Type B pancreatic cell (in vitro differentiated cells): ENCODE measurements around the gene MS4A13. TPM values are rescaled to one million over a fixed set of nuclear protein-coding genes. Genes with fewer than 3 reads are reported as not detected.
"Not testable (repeated sequence)": the region's sequence is repeated elsewhere in the genome, so short reads cannot be mapped to it uniquely, and the experiment has no call there.

ENCODE experiments used
- DNase-seq: peaks from one replicate; pipeline ENCODE4 v3.0.0; 2021; ENCODE audit warnings: mixed read lengths; ENCODE audit not compliant: unreplicated experiment; ENCODE audit errors: extremely low spot score
- H3K27ac Mint-ChIP-seq: 2 replicates; pipeline ENCODE4 v1.8.0; 2021; ENCODE audit warnings: mild to moderate bottlenecking, mixed read lengths
- H3K27me3 Mint-ChIP-seq: 2 replicates; pipeline ENCODE4 v1.8.0; 2021; ENCODE audit warnings: mixed read lengths
- H3K36me3 Mint-ChIP-seq: 2 replicates; pipeline ENCODE4 v1.8.0; 2021; ENCODE audit warnings: mixed read lengths
- H3K4me1 Mint-ChIP-seq: one replicate; pipeline ENCODE4 v1.8.0; 2021; ENCODE audit warnings: mixed read lengths; ENCODE audit not compliant: unreplicated experiment
- H3K4me3 Mint-ChIP-seq: 2 replicates; pipeline ENCODE4 v1.8.0; 2021; ENCODE audit warnings: mild to moderate bottlenecking, mixed read lengths
- H3K9me3 Mint-ChIP-seq: 2 replicates; pipeline ENCODE4 v1.8.0; 2021; ENCODE audit warnings: mixed read lengths
- total RNA-seq: library from RNA; stranded (reverse); gene quantifications from 2 replicates; pipeline ENCODE4 v1.2.1, GENCODE V29; 2021; ENCODE audit warnings: low replicate concordance
- TF ChIP-seq, protein P1 (sequence below): fragments of 200-600 bp; sonication (generic); conservative IDR thresholded peaks from 2 replicates; pipeline ENCODE4 v1.5.0; 2021; ENCODE audit warnings: antibody characterized with exemption, mild to moderate bottlenecking

The MS4A13 gene
- total RNA-seq, 1 donor from 2014 or later: not detected

DNA sequence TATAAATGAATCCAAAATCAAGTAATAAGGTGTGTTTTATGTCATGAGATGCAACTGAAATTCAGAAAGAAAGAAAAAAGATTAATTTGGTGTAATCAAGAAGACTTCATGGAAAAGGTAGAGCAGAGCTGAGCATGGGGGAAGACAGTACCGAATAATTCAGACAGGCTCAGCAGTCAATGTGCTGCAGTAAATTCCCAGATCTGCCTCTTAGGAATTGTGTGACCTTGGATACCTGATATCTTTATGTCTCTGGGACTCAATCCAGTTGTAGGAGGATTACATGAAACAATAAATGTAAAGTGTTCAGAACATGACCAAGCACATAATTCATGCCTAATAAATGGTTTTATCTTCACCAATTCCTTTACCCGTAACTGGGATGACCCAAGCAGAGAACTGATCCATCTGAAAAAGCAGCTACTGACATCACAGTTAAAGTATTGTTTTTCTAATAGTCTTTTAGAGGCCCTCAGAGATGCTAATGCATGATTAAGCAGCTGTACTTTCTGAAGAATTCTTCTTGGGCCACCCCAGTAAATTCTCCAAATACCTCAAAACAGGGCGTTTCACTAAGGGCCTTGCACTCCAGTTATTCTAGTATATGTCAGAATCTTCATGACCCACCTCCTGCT, 14.8 kb upstream of the MS4A13 start:
- H3K27me3 Mint-ChIP-seq: no peaks in the 10 kb centered on the region
- H3K4me3 Mint-ChIP-seq: no peak overlapping the region
- no peaks in the 10 kb centered on the region for H3K36me3 Mint-ChIP-seq
- H3K9me3 Mint-ChIP-seq: no peaks in the 10 kb centered on the region
- DNase-seq: no peak
- no peak overlapping the region for H3K27ac Mint-ChIP-seq
- H3K4me1 Mint-ChIP-seq: no peaks in the 10 kb centered on the region
- TF ChIP-seq, protein P1, sequence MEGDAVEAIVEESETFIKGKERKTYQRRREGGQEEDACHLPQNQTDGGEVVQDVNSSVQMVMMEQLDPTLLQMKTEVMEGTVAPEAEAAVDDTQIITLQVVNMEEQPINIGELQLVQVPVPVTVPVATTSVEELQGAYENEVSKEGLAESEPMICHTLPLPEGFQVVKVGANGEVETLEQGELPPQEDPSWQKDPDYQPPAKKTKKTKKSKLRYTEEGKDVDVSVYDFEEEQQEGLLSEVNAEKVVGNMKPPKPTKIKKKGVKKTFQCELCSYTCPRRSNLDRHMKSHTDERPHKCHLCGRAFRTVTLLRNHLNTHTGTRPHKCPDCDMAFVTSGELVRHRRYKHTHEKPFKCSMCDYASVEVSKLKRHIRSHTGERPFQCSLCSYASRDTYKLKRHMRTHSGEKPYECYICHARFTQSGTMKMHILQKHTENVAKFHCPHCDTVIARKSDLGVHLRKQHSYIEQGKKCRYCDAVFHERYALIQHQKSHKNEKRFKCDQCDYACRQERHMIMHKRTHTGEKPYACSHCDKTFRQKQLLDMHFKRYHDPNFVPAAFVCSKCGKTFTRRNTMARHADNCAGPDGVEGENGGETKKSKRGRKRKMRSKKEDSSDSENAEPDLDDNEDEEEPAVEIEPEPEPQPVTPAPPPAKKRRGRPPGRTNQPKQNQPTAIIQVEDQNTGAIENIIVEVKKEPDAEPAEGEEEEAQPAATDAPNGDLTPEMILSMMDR: no peak

DNA sequence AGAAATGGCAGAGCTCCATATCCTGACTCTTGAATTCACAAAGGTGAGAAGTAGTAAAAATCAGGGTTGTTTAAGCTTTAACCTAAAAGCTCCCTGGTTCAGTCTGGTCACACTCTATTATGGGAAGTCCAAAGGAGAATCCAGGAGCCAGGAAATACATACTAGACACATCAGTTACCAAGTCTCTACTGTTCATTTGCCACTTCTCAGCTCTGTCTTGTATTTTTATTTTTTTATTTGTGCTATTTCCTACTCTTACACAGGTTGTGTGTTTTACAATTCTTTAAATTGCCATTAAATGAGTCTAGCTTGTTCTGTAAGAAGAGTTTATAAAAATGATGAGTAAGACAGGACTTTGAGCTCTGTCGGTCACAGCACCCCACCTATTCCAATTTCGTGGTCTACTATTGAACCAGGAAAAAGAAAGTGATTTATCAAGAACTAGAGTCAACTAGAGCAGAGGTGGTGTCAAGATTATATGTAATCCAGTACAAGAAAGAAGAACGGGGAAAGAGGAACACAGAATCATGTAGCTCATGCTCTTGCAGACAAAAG, 12.9 kb upstream of the MS4A13 start:
- H3K9me3 Mint-ChIP-seq: no peaks in the 10 kb centered on the region
- DNase-seq: no peak
- no peaks in the 10 kb centered on the region for H3K27me3 Mint-ChIP-seq
- no peaks in the 10 kb centered on the region for H3K36me3 Mint-ChIP-seq
- H3K27ac Mint-ChIP-seq: no peak overlapping the region
- H3K4me1 Mint-ChIP-seq: no peaks in the 10 kb centered on the region
- TF ChIP-seq, protein P1: no peak
- no peak overlapping the region for H3K4me3 Mint-ChIP-seq

DNA sequence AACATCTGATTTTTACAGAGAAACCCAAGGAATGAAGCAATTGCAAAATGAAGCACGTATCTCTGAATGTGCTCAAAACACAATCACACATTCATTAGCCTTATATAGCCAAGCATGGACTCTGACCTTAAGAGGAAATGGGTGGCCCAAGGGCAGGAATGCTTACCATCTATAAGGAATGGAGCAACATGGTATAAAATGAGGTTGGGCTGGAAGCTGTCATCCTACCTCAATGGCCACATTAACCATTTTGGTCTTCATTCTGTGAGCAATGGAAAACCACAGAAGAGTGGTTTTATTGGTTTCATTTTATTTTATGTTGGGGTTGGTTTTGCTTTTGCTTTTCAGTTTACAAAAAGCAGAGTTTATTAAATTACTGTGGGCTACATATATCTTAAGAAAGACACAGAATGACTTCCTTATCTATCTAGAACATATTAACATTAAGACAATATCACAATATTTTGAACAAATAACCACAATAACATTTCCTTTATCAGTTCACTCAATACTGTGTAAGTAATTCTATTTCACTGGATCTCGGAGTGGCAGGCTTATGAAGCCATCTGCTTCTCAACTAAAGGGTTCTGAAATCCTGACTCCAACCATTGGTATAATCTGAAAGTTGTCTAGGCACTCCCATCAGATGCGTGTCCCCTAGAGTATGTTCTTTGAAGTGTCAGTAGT, 10.8 kb upstream of the MS4A13 start:
- Mint-ChIP-seq H3K4me3 (no peak overlapping the region), H3K27ac (no peak overlapping the region), H3K4me1 (no peaks in the 10 kb centered on the region), H3K9me3 (no peaks in the 10 kb centered on the region), H3K36me3 (no peaks in the 10 kb centered on the region), H3K27me3 (no peaks in the 10 kb centered on the region)
- TF ChIP-seq, protein P1: no peak
- no peak for DNase-seq

DNA sequence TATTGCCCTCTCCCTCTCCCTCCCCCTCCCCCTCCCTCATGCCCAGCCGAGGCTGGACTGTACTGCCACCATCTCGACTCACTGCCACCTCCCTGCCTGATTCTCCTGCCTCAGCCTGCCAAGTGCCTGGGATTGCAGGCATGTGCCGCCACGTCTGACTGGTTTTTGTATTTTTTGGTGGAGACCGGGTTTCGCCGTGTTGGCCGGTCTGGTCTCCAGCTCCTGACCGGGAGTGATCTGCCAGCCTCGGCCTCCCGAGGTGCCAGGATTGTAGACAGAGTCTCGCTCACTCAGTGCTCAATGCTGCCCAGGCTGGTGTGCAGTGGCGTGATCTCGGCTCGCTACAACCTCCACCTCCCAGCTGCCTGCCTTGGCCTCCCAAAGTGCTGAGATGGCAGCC, 5.6 kb upstream of the MS4A13 start:
- not testable (repeated sequence) for H3K27ac Mint-ChIP-seq, H3K4me3 Mint-ChIP-seq, H3K9me3 Mint-ChIP-seq, H3K4me1 Mint-ChIP-seq, DNase-seq, H3K36me3 Mint-ChIP-seq, H3K27me3 Mint-ChIP-seq

DNA sequence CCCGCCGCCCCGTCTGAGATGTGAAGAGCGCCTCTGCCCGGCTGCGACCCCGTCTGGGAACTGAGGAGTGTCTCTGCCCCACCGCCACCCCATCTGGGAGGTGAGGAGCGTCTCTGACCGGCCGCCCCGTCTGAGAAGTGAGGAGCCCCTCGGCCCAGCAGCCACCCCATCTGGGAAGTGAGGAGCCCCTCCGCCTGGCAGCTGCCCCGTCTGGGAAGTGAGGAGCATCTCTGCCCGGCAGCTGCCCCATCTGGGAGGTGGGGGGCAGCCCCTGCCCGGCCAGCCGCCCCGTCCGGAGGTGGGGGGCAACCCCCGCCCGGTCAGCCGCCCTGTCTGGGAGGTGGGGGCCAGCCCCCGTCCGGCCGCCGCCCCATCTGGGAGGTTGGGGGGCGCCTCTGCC, 5.0 kb upstream of the MS4A13 start:
- H3K27me3 Mint-ChIP-seq, H3K36me3 Mint-ChIP-seq, H3K4me1 Mint-ChIP-seq, DNase-seq, H3K9me3 Mint-ChIP-seq, H3K4me3 Mint-ChIP-seq, H3K27ac Mint-ChIP-seq: not testable (repeated sequence)

DNA sequence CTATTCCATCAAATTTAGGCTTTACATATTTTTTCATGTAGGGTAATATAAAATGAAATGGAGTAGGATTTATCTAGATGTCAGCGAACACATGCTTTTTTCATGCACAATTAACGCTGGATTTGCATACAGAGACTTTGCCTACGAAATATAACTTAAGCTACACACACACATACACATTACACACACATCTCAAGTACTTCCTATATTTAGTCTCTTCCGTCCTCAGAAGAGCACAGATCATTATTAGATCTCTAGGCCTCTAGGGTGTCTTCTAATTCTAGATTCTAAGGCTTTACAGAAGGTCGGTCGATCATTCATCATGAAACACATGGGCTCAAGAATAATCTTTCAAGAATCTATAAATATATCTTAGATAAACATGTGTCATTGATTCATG, 3.8 kb upstream of the MS4A13 start:
- no peaks in the 10 kb centered on the region for H3K36me3 Mint-ChIP-seq
- TF ChIP-seq, protein P1: no peak

More for the DNA sequence above, 3.8 kb upstream of the MS4A13 start:
- H3K4me3 Mint-ChIP-seq: no peak overlapping the region
- H3K27me3 Mint-ChIP-seq: no peaks in the 10 kb centered on the region
- no peaks in the 10 kb centered on the region for H3K4me1 Mint-ChIP-seq
- no peaks in the 10 kb centered on the region for H3K9me3 Mint-ChIP-seq
- DNase-seq: no peak
- H3K27ac Mint-ChIP-seq: no peak overlapping the region
